Measurements from ENCODE around the gene BEND6.

- TF ChIP-seq EZH2phosphoT487 (IDR thresholded peaks at IDR 0.05; ENCODE audit: borderline replicate concordance, low read depth, low read length): no peak
- no peak for TF ChIP-seq CTCF (conservative IDR thresholded peaks at IDR 0.05; ENCODE audit: low read length)
Measured at GRCh38 chr6:56996401-56996800, 41.5 kb downstream of the BEND6 start.

All from OCI-LY7 (cell line).